ENCODE results near the gene MBTPS1. TPM values are rescaled to one million over a fixed set of nuclear protein-coding genes. Genes with fewer than 3 reads are reported as not detected.

MBTPS1 gene
- total and polyA plus RNA-seq, 7 donors: 13.6 to 83.6 (median 69.3) TPM

DNA sequence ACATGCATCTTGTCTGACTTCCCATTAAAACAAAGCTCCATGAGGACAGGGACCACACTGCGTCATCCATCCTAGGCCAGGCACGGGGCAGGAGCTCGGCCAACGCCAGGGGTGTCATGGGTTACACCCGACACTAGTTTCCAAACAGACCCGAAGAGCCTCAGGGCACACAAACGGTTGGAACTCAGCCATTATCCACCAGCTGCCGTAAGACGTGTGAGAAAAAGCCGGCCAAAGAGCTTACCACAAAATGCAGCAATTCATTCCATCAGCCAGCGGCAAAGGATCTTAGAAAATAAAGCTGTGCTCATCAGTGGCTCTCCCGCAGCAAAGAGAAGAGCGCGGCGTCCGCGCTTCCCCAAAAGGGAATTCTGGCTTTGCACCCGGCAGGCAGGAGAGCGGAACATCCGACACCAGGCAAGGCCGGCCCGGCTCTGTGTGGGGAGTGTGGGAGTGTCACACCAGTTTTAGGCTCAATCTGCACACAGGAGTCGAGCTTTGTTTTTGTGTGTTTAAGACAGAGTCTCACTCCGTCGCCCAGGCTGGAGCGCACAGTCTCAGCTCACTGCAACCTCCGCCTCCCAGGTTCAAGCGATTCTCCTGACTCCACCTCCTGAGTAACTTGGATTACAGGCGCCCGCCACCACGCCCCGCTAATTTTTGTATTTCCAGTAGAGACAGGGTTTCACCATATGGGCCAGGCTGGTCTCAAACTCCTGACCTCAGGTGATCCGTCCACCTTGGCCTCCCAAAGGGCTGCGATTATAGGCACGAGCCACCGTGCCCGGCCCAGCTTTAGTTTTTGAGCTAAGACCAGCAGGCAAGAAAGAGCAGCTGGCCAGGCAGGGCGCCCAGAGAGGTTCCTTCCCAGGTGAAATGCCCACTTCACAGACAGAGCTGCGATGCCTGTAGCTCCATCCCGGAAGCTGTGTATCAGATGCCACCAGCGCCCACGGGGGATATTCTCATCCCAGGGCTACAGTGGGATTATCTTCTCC is 75.6 kb downstream of the MBTPS1 start:
- Histone ChIP-seq H3K27ac (no peak overlapping the region), H3K36me3 (no peaks in the 10 kb centered on the region), H3K4me1 (no peaks in the 10 kb centered on the region), H3K27me3 (peaks cover 0 to 16% (median 0%) of the 10 kb centered on the region in 3 donors), H3K9me3 (peaks cover 0 to 2% (median 0%) of the 10 kb centered on the region in 4 donors), H3K4me3 (no peak overlapping the region)
- DNase-seq: no peak
- TF ChIP-seq POLR2AphosphoS5 (IDR thresholded peaks at IDR 0.05): no peak
- TF ChIP-seq, protein P1, sequence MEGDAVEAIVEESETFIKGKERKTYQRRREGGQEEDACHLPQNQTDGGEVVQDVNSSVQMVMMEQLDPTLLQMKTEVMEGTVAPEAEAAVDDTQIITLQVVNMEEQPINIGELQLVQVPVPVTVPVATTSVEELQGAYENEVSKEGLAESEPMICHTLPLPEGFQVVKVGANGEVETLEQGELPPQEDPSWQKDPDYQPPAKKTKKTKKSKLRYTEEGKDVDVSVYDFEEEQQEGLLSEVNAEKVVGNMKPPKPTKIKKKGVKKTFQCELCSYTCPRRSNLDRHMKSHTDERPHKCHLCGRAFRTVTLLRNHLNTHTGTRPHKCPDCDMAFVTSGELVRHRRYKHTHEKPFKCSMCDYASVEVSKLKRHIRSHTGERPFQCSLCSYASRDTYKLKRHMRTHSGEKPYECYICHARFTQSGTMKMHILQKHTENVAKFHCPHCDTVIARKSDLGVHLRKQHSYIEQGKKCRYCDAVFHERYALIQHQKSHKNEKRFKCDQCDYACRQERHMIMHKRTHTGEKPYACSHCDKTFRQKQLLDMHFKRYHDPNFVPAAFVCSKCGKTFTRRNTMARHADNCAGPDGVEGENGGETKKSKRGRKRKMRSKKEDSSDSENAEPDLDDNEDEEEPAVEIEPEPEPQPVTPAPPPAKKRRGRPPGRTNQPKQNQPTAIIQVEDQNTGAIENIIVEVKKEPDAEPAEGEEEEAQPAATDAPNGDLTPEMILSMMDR (IDR thresholded peaks at IDR 0.05): no peak
- TF ChIP-seq EP300 (IDR thresholded peaks at IDR 0.05): no peak
- TF ChIP-seq POLR2A (IDR thresholded peaks at IDR 0.05): no peak
- 83 to 86% methylated on average over 42 of the region's 42 CpGs for WGBS, 2 donors
- intact Hi-C loops (cut with DNase I): no loop called here

DNA sequence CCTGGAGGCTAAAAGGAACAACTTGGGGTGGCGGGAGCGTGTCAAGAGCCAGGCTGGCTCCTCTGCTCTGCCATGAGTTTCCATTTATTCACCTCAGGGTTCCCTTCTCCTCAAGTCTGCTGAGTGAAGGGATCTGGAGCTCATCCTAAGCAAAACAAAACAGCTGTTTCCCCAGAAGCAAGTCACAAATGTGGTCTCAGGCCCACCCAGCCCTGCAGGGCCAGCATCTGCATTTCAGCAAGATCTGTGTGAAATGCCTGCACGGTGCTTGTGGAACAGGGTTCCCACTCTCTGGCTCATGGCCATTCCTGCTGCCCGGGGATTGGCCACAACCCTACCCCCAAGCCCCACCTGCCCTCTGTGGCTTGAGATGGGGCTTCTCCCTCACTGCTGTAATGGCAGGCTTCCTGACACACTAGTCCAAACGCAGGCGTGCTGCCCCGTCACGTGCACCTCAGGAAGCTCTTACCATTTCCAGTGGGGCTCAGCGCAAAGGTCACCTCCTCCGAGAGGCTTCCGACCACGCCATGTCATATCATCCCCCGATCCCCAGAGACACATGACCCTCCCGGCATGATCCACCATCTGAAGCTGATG is 76.4 kb downstream of the MBTPS1 start:
- TF ChIP-seq, protein P1 (IDR thresholded peaks at IDR 0.05): no peak
- TF ChIP-seq POLR2A (IDR thresholded peaks at IDR 0.05): no peak
- no peak for TF ChIP-seq POLR2AphosphoS5 (IDR thresholded peaks at IDR 0.05)
- TF ChIP-seq EP300 (IDR thresholded peaks at IDR 0.05): no peak
- no peak overlapping the region for H3K4me3 ChIP-seq
- H3K27ac ChIP-seq: no peak overlapping the region
- intact Hi-C loops (cut with DNase I): no loop called here
- H3K27me3 ChIP-seq: peaks cover 0 to 16% (median 0%) of the 10 kb centered on the region in 3 donors
- H3K4me1 ChIP-seq: no peaks in the 10 kb centered on the region
- H3K36me3 ChIP-seq: no peaks in the 10 kb centered on the region
- WGBS, 2 donors: 82 to 84% methylated on average over 14 of the region's 14 CpGs
- no peak for DNase-seq
- H3K9me3 ChIP-seq: peaks cover 0 to 8% (median 0%) of the 10 kb centered on the region in 4 donors

DNA sequence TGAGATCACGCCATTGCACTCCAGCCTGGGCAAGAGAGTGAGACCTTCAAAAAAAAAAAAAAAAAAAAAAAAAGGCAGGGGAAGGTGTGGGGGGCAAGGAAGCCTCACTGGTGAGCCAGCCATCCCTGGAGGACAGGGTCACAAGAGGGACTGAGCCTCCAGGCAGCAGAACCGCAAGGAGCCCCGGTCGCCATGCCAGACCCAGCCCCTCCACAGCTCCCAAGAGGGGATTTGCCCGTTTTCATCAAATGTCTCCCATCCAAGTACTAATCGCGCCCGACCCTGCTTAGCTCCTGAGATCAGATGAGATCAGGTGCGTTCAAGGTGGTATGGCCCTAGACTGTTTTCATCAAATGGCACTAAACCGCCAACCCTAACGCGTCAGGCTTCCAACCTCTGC is 77.0 kb downstream of the MBTPS1 start:
- no peaks in the 10 kb centered on the region for H3K4me1 ChIP-seq
- no peaks in the 10 kb centered on the region for H3K36me3 ChIP-seq
- peaks cover 0 to 8% (median 0%) of the 10 kb centered on the region in 4 donors for H3K9me3 ChIP-seq
- WGBS, 2 donors: 92 to 95% methylated on average over 12 of the region's 12 CpGs
- no peak for TF ChIP-seq EP300 (IDR thresholded peaks at IDR 0.05)
- TF ChIP-seq, protein P1 (IDR thresholded peaks at IDR 0.05): no peak
- TF ChIP-seq POLR2AphosphoS5 (IDR thresholded peaks at IDR 0.05): no peak
- no peak for TF ChIP-seq POLR2A (IDR thresholded peaks at IDR 0.05)
- intact Hi-C loops (cut with DNase I): no loop called here
- DNase-seq: no peak
- H3K27ac ChIP-seq: no peak overlapping the region
- peaks cover 0 to 16% (median 0%) of the 10 kb centered on the region in 3 donors for H3K27me3 ChIP-seq
- H3K4me3 ChIP-seq: no peak overlapping the region

DNA sequence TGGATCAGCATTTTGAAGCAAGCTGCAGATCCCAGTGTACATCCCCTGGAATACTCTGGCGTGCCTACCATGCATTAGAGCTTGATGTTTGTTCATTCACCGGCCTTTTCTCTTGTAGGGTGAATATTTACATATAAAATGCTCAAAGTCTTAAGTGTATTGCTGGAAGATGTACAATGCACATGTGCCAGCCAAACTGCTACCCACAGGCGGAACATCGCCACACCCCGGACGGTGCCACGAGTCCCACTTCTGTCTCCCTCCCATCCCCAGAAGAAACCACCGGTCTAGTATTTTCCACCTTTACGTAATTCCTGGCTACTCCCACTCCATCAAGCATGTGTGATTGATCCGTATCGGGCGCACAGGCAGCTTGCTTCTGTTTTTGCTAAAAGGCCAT is 78.3 kb downstream of the MBTPS1 start:
- intact Hi-C loops (cut with DNase I): no loop called here
- no peak for TF ChIP-seq POLR2AphosphoS5 (IDR thresholded peaks at IDR 0.05)

DNA sequence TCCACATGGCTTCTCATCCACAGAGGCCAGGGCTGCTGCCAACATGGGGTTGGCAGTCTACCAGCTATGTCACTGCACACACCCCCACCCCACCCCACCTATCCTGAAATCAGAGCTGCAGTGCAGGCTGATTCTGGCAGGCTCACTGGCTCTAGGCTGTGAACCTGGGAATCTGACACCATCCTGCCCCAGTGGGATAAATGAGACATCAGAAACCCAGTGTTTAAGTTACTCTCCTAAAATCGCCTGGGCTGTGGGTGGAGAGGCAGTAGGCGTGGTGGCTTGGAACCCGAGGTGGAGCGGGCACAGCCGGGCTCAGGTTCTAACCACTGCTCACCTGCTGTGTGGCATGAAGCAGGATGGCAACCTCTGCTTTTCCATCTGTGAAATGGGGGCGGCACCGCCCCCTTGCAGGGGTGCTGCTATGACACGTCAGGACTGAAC is 79.7 kb downstream of the MBTPS1 start:
- intact Hi-C loops (cut with DNase I): no loop called here
- Histone ChIP-seq H3K27me3 (peaks cover 0 to 11% (median 0%) of the 10 kb centered on the region in 3 donors), H3K4me3 (no peak overlapping the region), H3K27ac (no peak overlapping the region), H3K9me3 (peaks cover 0 to 8% (median 0%) of the 10 kb centered on the region in 4 donors), H3K4me1 (no peaks in the 10 kb centered on the region), H3K36me3 (no peaks in the 10 kb centered on the region)
- WGBS, 2 donors: 85 to 90% methylated on average over 8 of the region's 8 CpGs
- DNase-seq: no peak
- no peak for TF ChIP-seq EP300 (IDR thresholded peaks at IDR 0.05)
- no peak for TF ChIP-seq POLR2AphosphoS5 (IDR thresholded peaks at IDR 0.05)
- TF ChIP-seq, protein P1 (IDR thresholded peaks at IDR 0.05): no peak
- TF ChIP-seq POLR2A (IDR thresholded peaks at IDR 0.05): no peak

More for the DNA sequence above, 78.3 kb downstream of the MBTPS1 start:
- Histone ChIP-seq H3K27ac (no peak overlapping the region), H3K36me3 (no peaks in the 10 kb centered on the region), H3K4me1 (no peaks in the 10 kb centered on the region), H3K27me3 (peaks cover 0 to 16% (median 0%) of the 10 kb centered on the region in 3 donors), H3K9me3 (peaks cover 0 to 8% (median 0%) of the 10 kb centered on the region in 4 donors), H3K4me3 (no peak overlapping the region)
- WGBS, 2 donors: 92 to 95% methylated on average over 12 of the region's 12 CpGs
- no peak for DNase-seq
